HCT116 (cell line): ENCODE measurements around the gene TTC5. TPM values are rescaled to one million over a fixed set of nuclear protein-coding genes. Genes with fewer than 3 reads are reported as not detected.
"Not testable (repeated sequence)": the region's sequence is repeated elsewhere in the genome, so short reads cannot be mapped to it uniquely, and the experiment has no call there.

Experiments used
- ATAC-seq: fragments of 200-7000 bp; cut with Tn5 transposase; 2 replicates; pipeline ENCODE4 v1.9.1; 2020; ENCODE audit warnings: mild to moderate bottlenecking, moderate library complexity
- BruUV-seq: library from RNA; stranded (reverse); fragments of 400-500 nt; replicated peaks from 2 replicates; lab custom pipeline; 2021; lab: Mats Ljungman, UMichigan
- CTCF ChIA-PET: fragments of 300-600 bp; sonication (Branson Sonifier 250); formaldehyde crosslinking; loops from one replicate; lab custom pipeline; 2021; ENCODE audit warnings: antibody characterized with exemption; lab: Charles Lee
- POLR2A ChIA-PET: fragments of 300-600, 350-600 bp; sonication (Branson Sonifier 250); formaldehyde crosslinking; loops from one replicate; lab custom pipeline; 2021; ENCODE audit warnings: antibody characterized with exemption; lab: Charles Lee
- RAD21 ChIA-PET, 2 experiments: fragments of 300-600 bp; sonication (Branson Sonifier 250); formaldehyde crosslinking; loops; one replicate each; lab custom pipeline; 2023; ENCODE audit warnings: low total read pairs in 2 of 2; ENCODE audit not compliant: uncharacterized antibody in 2 of 2, unreplicated experiment in 2 of 2, low non-redundant PET in 1 of 2; lab: Charles Lee
- DNase-seq: peaks from one replicate; pipeline ENCODE4 v3.0.0-alpha.2; 2010; ENCODE audit warnings: low read depth, low spot score
- H2AFZ ChIP-seq: fragments of 200-600 bp; shearing (Covaris generic), sonication (generic); 2 replicates; pipeline ENCODE4 v1.6.1; 2017; ENCODE audit warnings: low read depth, mixed run types, mixed read lengths, antibody characterized with exemption, low read length; ENCODE audit not compliant: poor library complexity, severe bottlenecking
- H3K27ac ChIP-seq: 2 replicates; pipeline ENCODE4 v1.5.1; 2012; ENCODE audit warnings: low read depth, low read length
- H3K27me3 ChIP-seq: fragments of 200-600 bp; sonication (generic); 2 replicates; pipeline ENCODE4 v1.6.1; 2016; ENCODE audit warnings: mixed run types, low read length, mixed read lengths; ENCODE audit not compliant: insufficient read depth
- H3K36me3 ChIP-seq, 2 experiments: fragments of 200-500 bp in 1 of 2; fragments of 200-600 bp in 1 of 2; sonication (Bioruptor generic) in 1 of 2; sonication (generic) in 1 of 2; 2 replicates each; pipeline versions ENCODE4 v1.5.1 to v1.6.1; 2014 to 2016; ENCODE audit warnings: low read length in 2 of 2, inconsistent platforms in 1 of 2, mixed read lengths in 1 of 2, mixed run types in 1 of 2; ENCODE audit not compliant: insufficient read depth in 2 of 2, control insufficient read depth in 1 of 2
- H3K4me1 ChIP-seq, 2 experiments: fragments of 200-600 bp in 1 of 2; sonication (generic) in 1 of 2; 2 replicates each; pipeline versions ENCODE4 v1.5.1 to v1.6.1; 2012 to 2017; ENCODE audit warnings: low read length in 2 of 2, inconsistent platforms in 1 of 2, mild to moderate bottlenecking in 1 of 2, mixed read lengths in 1 of 2, mixed run types in 1 of 2, moderate library complexity in 1 of 2; ENCODE audit not compliant: insufficient read depth in 2 of 2, control insufficient read depth in 1 of 2
- H3K4me2 ChIP-seq: fragments of 200-600 bp; sonication (generic); 2 replicates; pipeline ENCODE4 v1.6.1; 2017; ENCODE audit warnings: mixed run types, low read length, mixed read lengths
- H3K4me3 ChIP-seq, 2 experiments: fragments of 200-600 bp in 1 of 2; sonication (generic) in 1 of 2; replicated peaks in 1 of 2; 2 replicates each; pipeline ENCODE4 v1.5.1; 2011 to 2016; ENCODE audit warnings: low read length in 2 of 2, control low read depth in 1 of 2, low read depth in 1 of 2, mild to moderate bottlenecking in 1 of 2, mixed read lengths in 1 of 2, mixed run types in 1 of 2
- H3K79me2 ChIP-seq: fragments of 200-600 bp; sonication (generic); 2 replicates; pipeline ENCODE4 v1.6.1; 2017; ENCODE audit warnings: mild to moderate bottlenecking, mixed run types, low read length, moderate library complexity, mixed read lengths; ENCODE audit not compliant: insufficient read depth
- H3K9ac ChIP-seq: fragments of 200-600 bp; sonication (generic); 2 replicates; pipeline ENCODE4 v1.6.1; 2016; ENCODE audit warnings: low read length, mixed read lengths
- H3K9me2 ChIP-seq: fragments of 200-600 bp; sonication (generic), shearing (Covaris generic); 2 replicates; pipeline ENCODE4 v1.6.1; 2017; ENCODE audit warnings: mixed run types, mild to moderate bottlenecking, moderate library complexity; ENCODE audit not compliant: insufficient read depth
- H3K9me3 ChIP-seq, 2 experiments: fragments of 200-500 bp in 1 of 2; fragments of 200-600 bp in 1 of 2; sonication (Bioruptor generic) in 1 of 2; sonication (generic) in 1 of 2; 2 replicates each; pipeline ENCODE4 v1.6.1; 2014 to 2017; ENCODE audit warnings: low read length in 2 of 2, mixed read lengths in 2 of 2, inconsistent platforms in 1 of 2, low read depth in 1 of 2, mild to moderate bottlenecking in 1 of 2, mixed run types in 1 of 2, moderate library complexity in 1 of 2; ENCODE audit not compliant: control insufficient read depth in 1 of 2, insufficient read depth in 1 of 2
- H4K20me1 ChIP-seq: fragments of 200-600 bp; sonication (generic), shearing (Covaris generic); 2 replicates; pipeline ENCODE4 v1.6.1; 2017; ENCODE audit warnings: mixed run types, mild to moderate bottlenecking, moderate library complexity; ENCODE audit not compliant: insufficient read depth
- CBX3 ChIP-seq: IDR thresholded peaks from 2 replicates; pipeline ENCODE4 v1.6.1; 2012; ENCODE audit warnings: low read depth
- CEBPB ChIP-seq: IDR thresholded peaks from 2 replicates; pipeline ENCODE4 v1.6.1; 2012; ENCODE audit warnings: low read depth
- EGR1 ChIP-seq: IDR thresholded peaks from 2 replicates; pipeline ENCODE4 v1.6.1; 2012; ENCODE audit warnings: low read depth
- ELF1 ChIP-seq: IDR thresholded peaks from 2 replicates; pipeline ENCODE4 v1.6.1; 2012; ENCODE audit warnings: low read depth, borderline replicate concordance
- EZH2 ChIP-seq: fragments of 200-600 bp; sonication (generic); IDR thresholded peaks from 2 replicates; pipeline ENCODE4 v1.6.1; 2017; ENCODE audit warnings: antibody characterized with exemption, mixed run types
- FOSL1 ChIP-seq: IDR thresholded peaks from 2 replicates; pipeline ENCODE4 v1.6.1; 2012; ENCODE audit warnings: low read depth
- POLR2A ChIP-seq: IDR thresholded peaks from 2 replicates; pipeline ENCODE4 v1.7.0; 2011; ENCODE audit warnings: borderline replicate concordance; ENCODE audit not compliant: insufficient read depth, insufficient read length; ENCODE audit errors: extremely low read depth
- POLR2AphosphoS5 ChIP-seq: IDR thresholded peaks from 2 replicates; pipeline ENCODE4 v1.6.1; 2011; ENCODE audit warnings: mild to moderate bottlenecking, low read depth, low read length, moderate library complexity
- SP1 ChIP-seq: IDR thresholded peaks from 2 replicates; pipeline ENCODE4 v1.6.1; 2012; ENCODE audit warnings: low read depth
- SRF ChIP-seq: IDR thresholded peaks from 2 replicates; pipeline ENCODE4 v1.6.1; 2012; ENCODE audit warnings: low read depth
- YY1 ChIP-seq: IDR thresholded peaks from 2 replicates; pipeline ENCODE4 v1.6.1; 2011; ENCODE audit warnings: low read length, low read depth, moderate library complexity, mild to moderate bottlenecking; ENCODE audit not compliant: insufficient replicate concordance; ENCODE audit errors: extremely low read depth
- ZFX ChIP-seq: fragments of 450-650 bp; IDR thresholded peaks from 2 replicates; pipeline ENCODE4 v1.6.1; 2017
- intact Hi-C: fragments of 100-400 bp; cut with micrococcal nuclease; formaldehyde crosslinking; loops from 2 replicates; pipeline ENCODE4 v1.10.0; 2022
- total RNA-seq: library from RNA; stranded (reverse); gene quantifications from one replicate; pipeline ENCODE4 v1.2.1, GENCODE V29; 2021; ENCODE audit not compliant: unreplicated experiment
- TF ChIP-seq, protein P1 (sequence below): IDR thresholded peaks from 2 replicates; pipeline ENCODE4 v1.6.1; 2012
- TF ChIP-seq, protein P2 (sequence below), 3 experiments: fragments of 200-600 bp in 1 of 3; sonication (generic) in 1 of 3; IDR thresholded peaks in 2 of 3; conservative IDR thresholded peaks in 1 of 3; 2 replicates each; pipeline ENCODE4 v1.5.1; 2012 to 2017; ENCODE audit warnings: low read depth in 2 of 3, low read length in 2 of 3, antibody characterized with exemption in 1 of 3, borderline replicate concordance in 1 of 3, control low read depth in 1 of 3, mild to moderate bottlenecking in 1 of 3, mixed read lengths in 1 of 3, mixed run types in 1 of 3, moderate library complexity in 1 of 3; ENCODE audit not compliant: insufficient read depth in 1 of 3
- TF ChIP-seq, protein P3 (sequence below): IDR thresholded peaks from 2 replicates; pipeline ENCODE4 v1.6.1; 2012

TTC5 gene
- total RNA-seq, 1 experiment from 2014 or later = 23.3 TPM

DNA sequence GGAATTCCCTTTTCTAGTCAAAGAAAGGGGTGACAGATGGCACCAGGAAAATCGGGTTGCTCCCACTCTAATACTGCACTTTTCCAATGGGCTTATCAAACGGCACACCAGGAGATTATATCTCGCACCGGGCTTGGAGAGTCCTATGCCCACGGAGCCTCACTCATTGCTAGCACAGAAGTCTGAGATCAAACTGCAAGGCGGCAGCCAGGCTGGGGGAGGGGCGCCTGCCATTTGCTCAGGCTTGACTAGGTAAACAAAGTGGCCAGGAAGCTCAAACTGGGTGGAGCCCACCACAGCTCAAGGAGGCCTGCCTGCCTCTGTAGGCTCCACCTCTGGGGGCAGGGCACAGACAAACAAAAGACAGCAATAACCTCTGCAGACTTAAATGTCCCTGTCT lies 25.5 kb downstream of the TTC5 start:
- H3K9me3 ChIP-seq, H2AFZ ChIP-seq, RAD21 ChIA-PET, H3K9me2 ChIP-seq, H3K4me1 ChIP-seq, H3K9ac ChIP-seq, H3K79me2 ChIP-seq, H3K36me3 ChIP-seq, CTCF ChIA-PET, intact Hi-C loops, BruUV-seq, H4K20me1 ChIP-seq, H3K4me3 ChIP-seq, DNase-seq, H3K27ac ChIP-seq, POLR2A ChIA-PET, ATAC-seq, H3K4me2 ChIP-seq, H3K27me3 ChIP-seq: not testable (repeated sequence)

DNA sequence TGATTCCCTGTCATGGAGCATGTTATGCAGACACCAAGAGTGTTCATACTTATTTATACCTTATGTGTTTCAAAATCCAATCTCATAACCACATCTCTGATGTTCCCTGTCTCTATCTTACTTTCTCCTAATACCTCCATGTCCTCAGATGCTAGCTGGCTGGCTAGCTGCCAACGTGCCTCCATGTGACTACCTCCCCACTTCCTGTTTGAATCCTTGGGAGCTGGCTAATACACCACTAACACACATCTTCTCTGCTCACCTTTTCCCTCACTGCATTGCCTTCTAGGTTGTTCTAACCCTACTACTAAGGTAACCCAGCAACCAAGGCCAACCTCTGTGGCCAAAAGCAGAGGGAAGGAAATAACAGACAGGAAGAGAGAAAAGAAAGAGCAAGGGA lies 27.3 kb downstream of the TTC5 start:
- Histone ChIP-seq H3K27ac (no peak overlapping the region), H3K36me3 (no peaks in the 10 kb centered on the region), H3K9me3 (peaks cover 0 to 3% of the 10 kb centered on the region in 2 experiments; a peak in 2 of 4 replicates), H4K20me1 (no peaks in the 10 kb centered on the region), H3K4me1 (0 out of 4 replicates have a peak, but pooled peaks cover 0 to 3% of the 10 kb centered on the region in 2 experiments), H3K27me3 (no peaks in the 10 kb centered on the region), H3K4me2 (no peak overlapping the region), H3K9ac (no peak overlapping the region), H3K4me3 (no peak overlapping the region), H2AFZ (no peak overlapping the region), H3K9me2 (no peaks in the 10 kb centered on the region), H3K79me2 (no peaks in the 10 kb centered on the region)
- TF ChIP-seq YY1 = no peak
- TF ChIP-seq EGR1 = no peak
- no peak for TF ChIP-seq POLR2A
- TF ChIP-seq CBX3 = no peak
- no peak for TF ChIP-seq ELF1
- no peak for TF ChIP-seq EZH2
- TF ChIP-seq SRF = no peak
- TF ChIP-seq, protein P1, sequence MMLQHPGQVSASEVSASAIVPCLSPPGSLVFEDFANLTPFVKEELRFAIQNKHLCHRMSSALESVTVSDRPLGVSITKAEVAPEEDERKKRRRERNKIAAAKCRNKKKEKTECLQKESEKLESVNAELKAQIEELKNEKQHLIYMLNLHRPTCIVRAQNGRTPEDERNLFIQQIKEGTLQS = no peak
- no peak for TF ChIP-seq CEBPB
- TF ChIP-seq FOSL1 = no peak
- TF ChIP-seq, protein P2, sequence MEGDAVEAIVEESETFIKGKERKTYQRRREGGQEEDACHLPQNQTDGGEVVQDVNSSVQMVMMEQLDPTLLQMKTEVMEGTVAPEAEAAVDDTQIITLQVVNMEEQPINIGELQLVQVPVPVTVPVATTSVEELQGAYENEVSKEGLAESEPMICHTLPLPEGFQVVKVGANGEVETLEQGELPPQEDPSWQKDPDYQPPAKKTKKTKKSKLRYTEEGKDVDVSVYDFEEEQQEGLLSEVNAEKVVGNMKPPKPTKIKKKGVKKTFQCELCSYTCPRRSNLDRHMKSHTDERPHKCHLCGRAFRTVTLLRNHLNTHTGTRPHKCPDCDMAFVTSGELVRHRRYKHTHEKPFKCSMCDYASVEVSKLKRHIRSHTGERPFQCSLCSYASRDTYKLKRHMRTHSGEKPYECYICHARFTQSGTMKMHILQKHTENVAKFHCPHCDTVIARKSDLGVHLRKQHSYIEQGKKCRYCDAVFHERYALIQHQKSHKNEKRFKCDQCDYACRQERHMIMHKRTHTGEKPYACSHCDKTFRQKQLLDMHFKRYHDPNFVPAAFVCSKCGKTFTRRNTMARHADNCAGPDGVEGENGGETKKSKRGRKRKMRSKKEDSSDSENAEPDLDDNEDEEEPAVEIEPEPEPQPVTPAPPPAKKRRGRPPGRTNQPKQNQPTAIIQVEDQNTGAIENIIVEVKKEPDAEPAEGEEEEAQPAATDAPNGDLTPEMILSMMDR (IDR thresholded peaks at IDR 0.05 in 2 of 3, conservative IDR thresholded peaks at IDR 0.05 in 1 of 3; ENCODE audit: borderline replicate concordance in 1 of 3, insufficient read depth in 1 of 3, low read depth in 2 of 3, low read length in 2 of 3) = no peak
- no peak for TF ChIP-seq ZFX
- no peak for TF ChIP-seq POLR2AphosphoS5
- TF ChIP-seq, protein P3, sequence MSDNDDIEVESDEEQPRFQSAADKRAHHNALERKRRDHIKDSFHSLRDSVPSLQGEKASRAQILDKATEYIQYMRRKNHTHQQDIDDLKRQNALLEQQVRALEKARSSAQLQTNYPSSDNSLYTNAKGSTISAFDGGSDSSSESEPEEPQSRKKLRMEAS = no peak
- TF ChIP-seq SP1 = no peak
- POLR2A ChIA-PET = no interaction called here
- ATAC-seq = no peak
- intact Hi-C loops = no loop called here
- CTCF ChIA-PET = interaction anchor here (0.9 kb wide), 1 partner anchor 55 kb away, joined by 3 read pairs; no protein-coding TSS in a partner anchor
- no TSS peak for BruUV-seq
- RAD21 ChIA-PET = no interaction called here
- DNase-seq = no peak
